Measurements from ENCODE around the gene ZNF853.
"Not testable (repeated sequence)": the region's sequence is repeated elsewhere in the genome, so short reads cannot be mapped to it uniquely, and the experiment has no call there.

ZNF853 gene

GRCh38 chr7:6606866-6607583 lies 8.4 kb upstream of the ZNF853 start:
- DNase-seq, result no peak

- DNase-seq, result no peak
Measured at GRCh38 chr7:6607651-6608051, 7.8 kb upstream of the ZNF853 start.

GRCh38 chr7:6608081-6608480 lies 7.3 kb upstream of the ZNF853 start:
- no peak for DNase-seq

GRCh38 chr7:6608794-6609193 lies 6.6 kb upstream of the ZNF853 start:
- DNase-seq, result no peak

- no peak for DNase-seq
Measured at GRCh38 chr7:6612819-6613218, 2.6 kb upstream of the ZNF853 start.

- DNase-seq, result no peak
Measured at GRCh38 chr7:6613706-6614105, 1.7 kb upstream of the ZNF853 start.

GRCh38 chr7:6615723-6616555 lies 529 bp downstream of the ZNF853 start:
- no peak for DNase-seq

GRCh38 chr7:6616854-6617643 lies 1.6 kb downstream of the ZNF853 start:
- DNase-seq, result no peak

- no peak for DNase-seq
Measured at GRCh38 chr7:6618621-6619020, 3.2 kb downstream of the ZNF853 start.

- no peak for DNase-seq
Measured at GRCh38 chr7:6619961-6620360, 4.6 kb downstream of the ZNF853 start.

GRCh38 chr7:6621195-6622133 lies 6.1 kb downstream of the ZNF853 start:
- no peak for DNase-seq

- DNase-seq, result no peak
Measured at GRCh38 chr7:6622134-6622710, 6.8 kb downstream of the ZNF853 start.

- no peak for DNase-seq
Measured at GRCh38 chr7:6623589-6624245, 8.3 kb downstream of the ZNF853 start.

- DNase-seq, result no peak
Measured at GRCh38 chr7:6624246-6624611, 8.8 kb downstream of the ZNF853 start.

GRCh38 chr7:6628045-6628444 lies 12.6 kb downstream of the ZNF853 start:
- DNase-seq, result no peak

GRCh38 chr7:6630007-6630849 lies 14.8 kb downstream of the ZNF853 start:
- no peak for DNase-seq

GRCh38 chr7:6631605-6632004 lies 16.2 kb downstream of the ZNF853 start:
- no peak for DNase-seq

GRCh38 chr7:6634021-6634420 lies 18.6 kb downstream of the ZNF853 start:
- DNase-seq, result no peak

GRCh38 chr7:6634971-6635370 lies 19.6 kb downstream of the ZNF853 start:
- DNase-seq, result not testable (repeated sequence)

Data from effector CD8-positive, alpha-beta T cell (primary cell).